ENCODE results near the gene ZBTB9.

ZBTB9 gene

GRCh38 chr6:33454009-33454946 is at the start of gene ZBTB9:
TSS of gene ZBTB9 (plus strand) at chr6:33454576. CDS start at chr6:33455101, 525 bp downstream.
- peak; percentile 98 for DNase-seq

- DNase-seq: no peak
These were observed 49.5 kb upstream of the ZBTB9 start for GRCh38 chr6:33404884-33405283.

- DNase-seq: no peak
These were observed 48.9 kb upstream of the ZBTB9 start for GRCh38 chr6:33405386-33405940.

- no peak for DNase-seq
These were observed 48.2 kb upstream of the ZBTB9 start for GRCh38 chr6:33406126-33406525.

GRCh38 chr6:33407132-33407718 is 47.2 kb upstream of the ZBTB9 start:
- no peak for DNase-seq

- peak; percentile 99 for DNase-seq
These were observed 44.2 kb upstream of the ZBTB9 start for GRCh38 chr6:33410050-33410710.

GRCh38 chr6:33410711-33411631 is 43.4 kb upstream of the ZBTB9 start, which contains the start of gene PHF1:
TSS of gene PHF1 (plus strand) at chr6:33411014. CDS start at chr6:33412264, 1,250 bp downstream.
- no peak for DNase-seq

GRCh38 chr6:33411632-33412005 is 42.8 kb upstream of the ZBTB9 start:
- no peak for DNase-seq

GRCh38 chr6:33412140-33413009 is 42.0 kb upstream of the ZBTB9 start:
- no peak for DNase-seq

GRCh38 chr6:33413241-33414120 is 40.9 kb upstream of the ZBTB9 start:
- DNase-seq: no peak

- no peak for DNase-seq
These were observed 39.6 kb upstream of the ZBTB9 start for GRCh38 chr6:33414592-33415271.

GRCh38 chr6:33415831-33416230 is 38.5 kb upstream of the ZBTB9 start:
- no peak for DNase-seq

GRCh38 chr6:33416386-33417127 is 37.8 kb upstream of the ZBTB9 start:
- DNase-seq: peak; percentile 75

- DNase-seq: peak; percentile 30
These were observed 37.1 kb upstream of the ZBTB9 start for GRCh38 chr6:33417128-33417902.

- DNase-seq: peak; percentile 100
These were observed 36.3 kb upstream of the ZBTB9 start, which contains the start of gene CUTA for GRCh38 chr6:33417903-33418689. TSS of gene CUTA (minus strand) at chr6:33418107. CDS start at chr6:33418000, 107 bp downstream.

GRCh38 chr6:33418690-33419291 is 35.6 kb upstream of the ZBTB9 start:
- peak; percentile 83 for DNase-seq
